Upper lobe of left lung (tissue), 4 donors: ENCODE results near the gene SMURF2.

Source experiments
- EP300 ChIP-seq, 4 donors: sonication (generic); formaldehyde crosslinking; IDR thresholded peaks; one replicate each; pipeline ENCODE4 v1.5.1; 2017; ENCODE audit warnings: antibody characterized with exemption in 4 of 4, control low read depth in 2 of 4
- POLR2A ChIP-seq, 4 donors: fragments of 450-650 bp; IDR thresholded peaks; one replicate each; pipeline ENCODE4 v1.5.1; 2016 to 2017; ENCODE audit warnings: antibody characterized with exemption in 4 of 4, mild to moderate bottlenecking in 2 of 4
- POLR2AphosphoS5 ChIP-seq, 2 donors: sonication (generic); formaldehyde crosslinking; IDR thresholded peaks; one replicate each; pipeline ENCODE4 v1.5.1; 2017; ENCODE audit warnings: antibody characterized with exemption in 2 of 2
- TF ChIP-seq, protein P1 (sequence below), 6 experiments: fragments of 450-650 bp in 4 of 6; fragments of 200-600 bp in 2 of 6; sonication (generic) in 2 of 6; IDR thresholded peaks; one replicate each; pipeline ENCODE4 v1.5.1; 2016 to 2019; ENCODE audit warnings: antibody characterized with exemption in 6 of 6

DNA sequence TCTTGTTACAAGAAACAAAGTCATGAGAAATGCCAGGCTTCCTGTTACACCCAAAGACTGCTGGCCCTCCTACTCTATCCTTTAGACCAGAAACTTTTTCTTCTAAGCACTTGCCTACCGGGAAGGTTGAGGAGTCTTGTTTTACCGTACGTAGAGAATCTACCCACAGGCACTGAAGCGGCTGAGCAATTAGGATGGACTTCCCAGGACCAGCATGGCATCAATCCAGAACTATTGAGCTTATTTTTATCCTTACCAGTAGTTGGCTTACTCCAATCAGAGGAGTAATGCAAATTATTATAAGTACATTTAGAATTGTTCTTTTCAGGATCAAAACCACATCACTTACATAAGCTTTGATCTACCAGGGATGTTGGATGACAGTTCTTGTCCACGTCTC lies 129.7 kb downstream of the SMURF2 start:
- TF ChIP-seq EP300 (IDR thresholded peaks at IDR 0.05) (no peak), POLR2AphosphoS5 (IDR thresholded peaks at IDR 0.05) (no peak), POLR2A (IDR thresholded peaks at IDR 0.05) (no peak)
- TF ChIP-seq, protein P1, sequence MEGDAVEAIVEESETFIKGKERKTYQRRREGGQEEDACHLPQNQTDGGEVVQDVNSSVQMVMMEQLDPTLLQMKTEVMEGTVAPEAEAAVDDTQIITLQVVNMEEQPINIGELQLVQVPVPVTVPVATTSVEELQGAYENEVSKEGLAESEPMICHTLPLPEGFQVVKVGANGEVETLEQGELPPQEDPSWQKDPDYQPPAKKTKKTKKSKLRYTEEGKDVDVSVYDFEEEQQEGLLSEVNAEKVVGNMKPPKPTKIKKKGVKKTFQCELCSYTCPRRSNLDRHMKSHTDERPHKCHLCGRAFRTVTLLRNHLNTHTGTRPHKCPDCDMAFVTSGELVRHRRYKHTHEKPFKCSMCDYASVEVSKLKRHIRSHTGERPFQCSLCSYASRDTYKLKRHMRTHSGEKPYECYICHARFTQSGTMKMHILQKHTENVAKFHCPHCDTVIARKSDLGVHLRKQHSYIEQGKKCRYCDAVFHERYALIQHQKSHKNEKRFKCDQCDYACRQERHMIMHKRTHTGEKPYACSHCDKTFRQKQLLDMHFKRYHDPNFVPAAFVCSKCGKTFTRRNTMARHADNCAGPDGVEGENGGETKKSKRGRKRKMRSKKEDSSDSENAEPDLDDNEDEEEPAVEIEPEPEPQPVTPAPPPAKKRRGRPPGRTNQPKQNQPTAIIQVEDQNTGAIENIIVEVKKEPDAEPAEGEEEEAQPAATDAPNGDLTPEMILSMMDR (IDR thresholded peaks at IDR 0.05): no peak
